Urinary bladder (tissue), 4 donors: Measurements from ENCODE around the gene FRMD7. TPM values are rescaled to one million over a fixed set of nuclear protein-coding genes. Genes with fewer than 3 reads are reported as not detected.
"Not testable (repeated sequence)": the region's sequence is repeated elsewhere in the genome, so short reads cannot be mapped to it uniquely, and the experiment has no call there.

Experiments
- DNase-seq: peaks from one replicate; pipeline ENCODE4 v3.0.0-alpha.2; 2015; ENCODE audit errors: extremely low spot score
- H3K27ac ChIP-seq: one replicate; pipeline ENCODE4 v1.5.1; 2013; ENCODE audit warnings: low read depth, mild to moderate bottlenecking, moderate library complexity
- H3K36me3 ChIP-seq: one replicate; pipeline ENCODE4 v1.6.1; 2013; ENCODE audit warnings: mild to moderate bottlenecking, moderate library complexity; ENCODE audit not compliant: insufficient read depth
- H3K4me1 ChIP-seq: one replicate; pipeline ENCODE4 v1.6.1; 2013; ENCODE audit warnings: mild to moderate bottlenecking, moderate library complexity; ENCODE audit not compliant: insufficient read depth
- H3K4me3 ChIP-seq: one replicate; pipeline ENCODE4 v1.5.1; 2013; ENCODE audit warnings: low read depth, low read length
- WGBS: extraction: QIAGEN DNeasy Blood & Tissue Kit; methylation state at CpG from one replicate; pipeline ENCODE4 v1.1.7; 2013; 5-methylcytosine and 5-hydroxymethylcytosine counted together
- polyA plus RNA-seq: library from polyadenylated mRNA; stranded (reverse); fragments of 200-250 nt; gene quantifications from one replicate; pipeline ENCODE4 v1.2.3, GENCODE V29; 2013
- total RNA-seq: library from RNA; depleted of rRNA; stranded (reverse); fragments of >200 nt; gene quantifications from one replicate; pipeline ENCODE4 v1.2.3, GENCODE V29; 2014
- donor health status: healthy with polysubstance abuse.
- donor health status: healthy.

FRMD7 gene
- total and polyA plus RNA-seq, 2 donors: 0.48 TPM; not detected in 1

GRCh38 chrX:132118358-132118757 is 9.5 kb downstream of the FRMD7 start:
- Histone ChIP-seq H3K4me3 (no peak overlapping the region), H3K27ac (no peak overlapping the region), H3K4me1 (no peaks in the 10 kb centered on the region), H3K36me3 (no peaks in the 10 kb centered on the region)
- 95% methylated on average over 4 of the region's 4 CpGs for whole genome bisulfite sequencing
- DNase-seq: no peak

DNA sequence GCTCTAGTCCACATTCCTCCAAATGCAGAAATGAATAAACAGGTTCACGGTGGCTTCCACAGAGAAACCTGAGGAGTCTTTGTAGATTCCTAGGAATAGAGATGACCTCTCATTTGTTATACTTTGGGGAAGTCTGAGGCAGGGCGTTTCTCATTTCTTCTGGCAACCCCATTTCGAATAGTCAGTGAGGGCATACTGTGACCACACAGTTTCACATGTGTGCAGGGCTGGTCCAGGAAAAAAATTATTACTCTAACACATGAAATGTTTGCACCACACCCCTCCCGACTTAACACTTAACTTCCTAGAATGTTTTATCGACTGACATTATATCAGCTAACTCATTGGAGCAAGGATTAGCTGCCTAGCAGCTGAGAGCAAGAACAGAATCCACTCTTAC is 12.0 kb downstream of the FRMD7 start:
- DNase-seq: no peak
- Histone ChIP-seq H3K36me3 (no peaks in the 10 kb centered on the region), H3K4me1 (no peaks in the 10 kb centered on the region), H3K27ac (no peak overlapping the region), H3K4me3 (no peak overlapping the region)
- WGBS: 78% methylated on average over 5 of the region's 5 CpGs

DNA sequence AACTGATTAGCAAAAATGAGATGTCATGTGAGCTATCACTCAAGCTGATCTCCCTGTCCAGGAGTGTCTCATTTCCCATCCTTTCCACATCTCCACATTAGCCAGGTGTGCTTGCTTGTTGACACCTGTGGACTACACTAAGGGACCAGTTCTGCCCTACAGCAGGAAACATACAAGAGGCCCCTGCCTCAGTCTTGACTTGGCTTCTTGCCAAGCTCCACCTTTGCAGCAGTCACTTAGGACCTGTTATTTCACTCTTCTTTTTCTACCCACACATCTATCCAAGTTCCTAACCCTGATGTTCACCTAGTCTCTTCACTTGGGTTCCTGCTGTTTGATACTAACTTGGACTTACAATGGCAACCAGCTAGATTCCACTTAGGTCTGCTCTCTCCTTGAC is 13.2 kb downstream of the FRMD7 start:
- Histone ChIP-seq H3K4me3 (no peak overlapping the region), H3K27ac (no peak overlapping the region), H3K4me1 (no peaks in the 10 kb centered on the region), H3K36me3 (no peaks in the 10 kb centered on the region)
- DNase-seq: no peak

- no peak overlapping the region for H3K4me3 ChIP-seq
- H3K36me3 ChIP-seq: no peaks in the 10 kb centered on the region
- H3K4me1 ChIP-seq: no peaks in the 10 kb centered on the region
- DNase-seq: no peak
- H3K27ac ChIP-seq: no peak overlapping the region
These were observed 20.5 kb downstream of the FRMD7 start for GRCh38 chrX:132107291-132107690.

DNA sequence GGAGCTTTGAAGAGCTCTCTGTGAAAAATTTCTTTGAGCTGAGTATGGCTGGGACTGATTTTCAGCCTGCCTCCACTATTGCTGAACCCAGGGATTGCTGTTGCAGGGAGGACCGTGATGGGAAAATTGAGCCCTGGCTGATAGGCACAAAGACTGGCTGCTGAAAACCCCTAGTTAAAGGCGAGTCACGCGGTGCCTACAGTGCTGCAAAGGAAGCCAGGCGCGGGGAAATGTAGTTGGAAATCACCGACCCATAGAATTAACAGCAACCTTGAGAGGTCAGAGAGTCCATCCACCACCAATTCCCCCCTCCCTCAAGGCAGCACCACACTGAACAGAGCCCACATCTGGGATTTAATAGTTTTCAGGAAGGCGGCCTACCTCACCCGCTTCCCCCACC is 26.0 kb downstream of the FRMD7 start:
- WGBS: 93% methylated on average over 9 of the region's 9 CpGs
- Histone ChIP-seq H3K4me1 (no peaks in the 10 kb centered on the region), H3K4me3 (no peak overlapping the region), H3K27ac (no peak overlapping the region), H3K36me3 (no peaks in the 10 kb centered on the region)
- no peak for DNase-seq

- Histone ChIP-seq H3K4me3 (no peak overlapping the region), H3K4me1 (no peaks in the 10 kb centered on the region), H3K36me3 (no peaks in the 10 kb centered on the region), H3K27ac (no peak overlapping the region)
- WGBS: 85% methylated on average over 4 of the region's 4 CpGs
- no peak for DNase-seq
These were observed 26.6 kb downstream of the FRMD7 start for GRCh38 chrX:132101206-132101605.

DNA sequence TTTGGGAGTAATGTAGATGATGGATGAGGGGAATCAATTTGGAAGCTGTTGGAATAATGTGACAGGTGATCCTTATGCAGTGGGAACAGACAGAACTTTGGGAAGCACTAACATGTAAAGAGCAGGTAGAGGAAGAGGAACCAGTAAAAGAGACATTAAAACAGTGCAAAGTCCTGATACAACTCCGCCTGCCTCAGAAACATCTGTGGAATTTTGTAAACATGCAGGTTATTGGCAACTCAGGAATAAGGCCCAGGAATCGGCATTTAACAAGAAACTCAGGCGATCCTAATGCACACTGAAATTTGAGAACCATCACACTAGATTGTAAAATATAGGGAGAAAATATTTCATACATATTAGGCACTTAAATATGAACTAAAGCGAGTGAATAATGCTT is 29.1 kb downstream of the FRMD7 start:
- not testable (repeated sequence) for H3K4me1 ChIP-seq, H3K27ac ChIP-seq, H3K36me3 ChIP-seq, DNase-seq, H3K4me3 ChIP-seq
- WGBS: 68% methylated on average over 4 of the region's 4 CpGs

DNA sequence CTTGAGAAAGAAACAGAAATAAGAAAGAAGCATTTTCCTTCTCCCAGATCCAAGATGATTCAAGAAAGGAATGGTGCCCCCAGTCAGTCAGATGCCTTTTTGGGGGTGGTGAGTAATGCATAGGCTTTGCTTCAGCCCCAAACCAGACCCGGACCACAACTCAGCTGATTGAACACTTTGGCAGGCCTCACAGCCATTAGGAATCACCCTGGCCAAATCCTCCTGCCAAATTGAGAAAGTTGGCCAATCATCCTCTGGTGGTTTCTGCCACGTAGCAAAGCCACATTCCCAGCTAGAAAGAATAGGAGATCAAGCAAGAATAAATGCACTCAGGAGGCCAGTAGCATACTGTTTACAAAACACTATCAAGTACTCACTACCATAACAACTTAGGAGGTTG is 33.7 kb downstream of the FRMD7 start:
- H3K4me1 ChIP-seq: no peaks in the 10 kb centered on the region
- H3K27ac ChIP-seq: no peak overlapping the region
- H3K36me3 ChIP-seq: no peaks in the 10 kb centered on the region
- 66% methylated on average over 2 of the region's 2 CpGs for WGBS
- no peak overlapping the region for H3K4me3 ChIP-seq
- no peak for DNase-seq

DNA sequence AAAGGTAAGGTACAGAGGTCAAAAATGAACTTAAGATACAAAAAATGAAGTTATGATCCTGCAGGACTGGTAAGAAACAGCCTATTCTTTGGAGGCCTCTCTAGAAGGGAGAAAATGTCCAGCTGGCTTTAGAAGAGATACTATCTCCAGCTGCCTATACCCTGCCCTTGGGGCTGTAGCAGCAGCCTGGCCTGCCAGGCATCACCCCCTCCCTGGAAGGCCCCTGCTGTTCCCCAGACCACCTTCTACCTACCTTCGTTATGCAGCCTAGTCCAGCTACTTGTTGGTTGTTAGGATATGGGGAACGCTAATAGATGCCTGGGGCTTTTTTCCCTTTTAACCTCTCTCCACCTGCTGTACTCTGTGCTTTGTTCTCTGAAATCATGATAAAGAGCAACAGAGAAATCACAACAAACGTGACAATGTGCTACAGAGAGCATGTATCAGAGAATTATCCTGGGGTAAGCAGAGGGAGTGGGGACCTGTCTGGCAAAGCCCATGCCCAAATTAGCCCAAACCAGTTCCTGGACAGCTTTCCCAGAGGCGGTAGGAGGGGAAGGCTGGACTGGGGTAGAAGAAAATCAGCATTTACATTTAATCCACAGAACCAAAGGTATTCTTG is 34.5 kb downstream of the FRMD7 start:
- no peak for DNase-seq
- 87% methylated on average over 4 of the region's 4 CpGs for WGBS
- Histone ChIP-seq H3K4me1 (no peaks in the 10 kb centered on the region), H3K27ac (no peak overlapping the region), H3K4me3 (no peak overlapping the region), H3K36me3 (no peaks in the 10 kb centered on the region)

DNA sequence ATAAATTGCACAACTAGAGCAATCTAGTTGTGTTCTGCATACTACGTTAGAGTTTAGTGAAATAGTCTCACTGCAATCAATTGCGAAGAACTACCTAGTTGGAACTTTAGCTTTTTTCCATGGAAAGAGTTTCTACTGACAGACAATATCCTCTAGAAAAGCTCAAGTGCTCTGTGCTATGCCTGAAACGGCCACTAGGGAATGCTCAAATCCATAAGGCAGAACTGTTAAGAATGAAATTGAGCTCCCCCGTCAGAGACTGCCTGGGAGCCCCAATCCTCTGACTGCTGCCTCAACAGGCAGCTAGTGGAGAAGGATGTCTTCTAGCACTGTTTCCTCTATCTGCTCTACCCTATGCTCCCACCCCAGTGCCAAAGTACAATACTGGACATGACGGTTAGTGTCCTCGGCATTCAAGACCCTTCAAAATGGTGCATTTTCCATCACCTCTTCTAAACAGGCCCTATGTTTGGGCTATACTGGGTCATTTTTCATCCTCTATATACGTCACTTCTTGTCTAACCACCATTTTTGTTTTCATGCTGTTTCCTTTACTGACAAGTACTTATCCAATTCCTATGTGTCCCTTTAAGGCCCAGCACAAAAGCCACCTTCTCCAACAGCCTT is 35.3 kb downstream of the FRMD7 start:
- Histone ChIP-seq H3K4me1 (no peaks in the 10 kb centered on the region), H3K4me3 (no peak overlapping the region), H3K36me3 (no peaks in the 10 kb centered on the region), H3K27ac (no peak overlapping the region)
- no peak for DNase-seq
- 54% methylated on average over 7 of the region's 7 CpGs for WGBS

- 77% methylated on average over 8 of the region's 8 CpGs for WGBS
- Histone ChIP-seq H3K36me3 (no peaks in the 10 kb centered on the region), H3K4me1 (no peaks in the 10 kb centered on the region), H3K4me3 (no peak overlapping the region), H3K27ac (no peak overlapping the region)
- no peak for DNase-seq
These were observed 37.2 kb downstream of the FRMD7 start for GRCh38 chrX:132090403-132091159.

- Histone ChIP-seq H3K36me3 (no peaks in the 10 kb centered on the region), H3K4me3 (no peak overlapping the region), H3K4me1 (no peaks in the 10 kb centered on the region), H3K27ac (no peak overlapping the region)
- DNase-seq: no peak
These were observed 39.0 kb downstream of the FRMD7 start for GRCh38 chrX:132088864-132089263.

DNA sequence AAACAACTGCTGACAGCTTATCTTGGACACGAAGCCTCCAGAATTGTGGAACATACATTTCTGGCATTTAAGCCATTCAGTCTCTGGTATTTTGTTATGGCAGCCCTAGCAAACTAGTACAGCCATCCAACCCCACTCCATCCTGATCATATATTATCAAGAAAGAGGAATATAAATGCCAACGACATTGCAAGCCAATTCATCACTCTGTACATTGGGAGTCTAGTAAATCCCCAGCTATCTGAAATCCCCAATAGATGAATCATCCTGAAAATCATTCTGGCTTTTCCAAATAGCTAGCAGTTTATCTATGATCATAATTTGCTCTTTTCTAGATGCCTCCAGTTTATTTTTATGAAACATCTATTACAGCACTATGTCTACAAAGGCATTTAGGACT is 41.1 kb downstream of the FRMD7 start:
- no peaks in the 10 kb centered on the region for H3K4me1 ChIP-seq
- H3K27ac ChIP-seq: no peak overlapping the region
- DNase-seq: no peak
- WGBS: 22% methylated on average over 2 of the region's 2 CpGs
- no peaks in the 10 kb centered on the region for H3K36me3 ChIP-seq
- no peak overlapping the region for H3K4me3 ChIP-seq

- Histone ChIP-seq H3K4me1 (no peaks in the 10 kb centered on the region), H3K4me3 (no peak overlapping the region), H3K27ac (no peak overlapping the region), H3K36me3 (no peaks in the 10 kb centered on the region)
- 15% methylated on average over 3 of the region's 3 CpGs for WGBS
- no peak for DNase-seq
These were observed 42.0 kb downstream of the FRMD7 start for GRCh38 chrX:132085786-132086185.
